SKM-1 treated with dmso at 0.1 percent for 144 hours (cell line): ENCODE measurements around the gene KLK15.
"Not testable (repeated sequence)": the region's sequence is repeated elsewhere in the genome, so short reads cannot be mapped to it uniquely, and the experiment has no call there.

Experiments
- DNase-seq: peaks from one replicate; lab custom pipeline; 2025; ENCODE audit not compliant: unreplicated experiment; lab: John Stamatoyannopoulos, UW

The KLK15 gene

DNA sequence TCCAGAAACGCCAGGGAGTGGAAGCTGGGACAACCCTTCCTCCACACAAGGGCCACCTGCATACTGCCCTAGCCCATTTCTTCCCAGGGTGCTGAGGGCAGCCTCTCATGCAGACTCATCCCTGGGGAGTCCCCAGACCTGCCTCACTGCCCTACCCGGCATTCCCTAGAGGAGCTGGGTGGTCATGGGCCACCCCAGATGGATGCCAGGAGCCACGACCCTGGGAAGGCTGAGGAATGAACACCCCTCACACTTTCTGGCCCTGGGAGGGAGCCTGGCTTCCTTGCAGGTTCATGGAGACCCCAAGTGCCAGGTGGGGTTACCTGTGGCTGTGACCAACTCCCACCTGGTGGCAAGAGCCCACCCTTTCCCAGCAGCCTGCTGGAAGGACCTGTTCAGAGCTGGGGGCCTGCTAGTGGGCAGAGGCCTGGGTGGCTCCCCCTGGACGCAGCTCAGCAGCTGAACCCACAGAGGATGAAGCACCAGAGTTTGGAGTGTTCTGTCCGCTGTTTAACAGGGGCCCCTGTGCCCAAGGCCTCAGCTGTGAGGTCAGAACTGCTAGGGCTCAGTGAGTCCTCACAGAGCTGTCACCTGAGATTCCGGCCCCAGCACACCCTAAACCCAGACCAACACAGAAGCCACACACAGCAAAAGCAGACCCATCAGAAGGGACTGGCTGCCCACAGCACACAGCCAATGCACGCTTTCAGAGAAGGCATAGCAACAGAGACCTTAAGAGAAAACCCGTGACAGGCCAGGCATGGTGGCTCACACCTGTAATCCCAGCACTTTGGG is 36.5 kb downstream of the KLK15 start:
- no peak for DNase-seq

DNA sequence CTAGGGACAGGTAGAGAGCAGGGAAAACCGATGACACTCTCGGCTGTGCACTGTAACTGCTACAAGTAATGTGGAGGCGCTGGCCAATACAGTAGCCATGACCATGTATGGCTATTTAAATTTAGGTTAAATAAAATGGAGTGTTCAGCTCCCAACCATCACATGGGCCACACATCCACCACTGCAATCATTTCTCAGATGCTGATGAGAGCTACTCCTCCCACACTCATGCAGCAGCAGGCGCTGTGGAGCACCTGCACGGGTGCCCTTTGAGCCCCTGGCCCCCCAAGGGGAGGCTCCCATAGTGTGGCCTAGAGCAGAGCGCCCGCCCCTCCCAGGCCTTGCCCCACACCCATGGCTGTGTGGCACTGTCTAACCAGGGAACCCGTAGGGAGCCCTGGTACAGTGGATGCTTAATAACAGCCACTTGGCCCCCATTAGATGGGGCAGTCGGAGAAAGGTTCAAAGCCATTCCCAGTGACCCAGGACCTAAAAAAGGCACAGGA is 37.2 kb downstream of the KLK15 start:
- DNase-seq, result no peak

- no peak for DNase-seq
These were observed 37.7 kb downstream of the KLK15 start for GRCh38 chr19:50795664-50796073.

- DNase-seq, result no peak
These were observed 38.3 kb downstream of the KLK15 start for GRCh38 chr19:50794876-50795663.

DNA sequence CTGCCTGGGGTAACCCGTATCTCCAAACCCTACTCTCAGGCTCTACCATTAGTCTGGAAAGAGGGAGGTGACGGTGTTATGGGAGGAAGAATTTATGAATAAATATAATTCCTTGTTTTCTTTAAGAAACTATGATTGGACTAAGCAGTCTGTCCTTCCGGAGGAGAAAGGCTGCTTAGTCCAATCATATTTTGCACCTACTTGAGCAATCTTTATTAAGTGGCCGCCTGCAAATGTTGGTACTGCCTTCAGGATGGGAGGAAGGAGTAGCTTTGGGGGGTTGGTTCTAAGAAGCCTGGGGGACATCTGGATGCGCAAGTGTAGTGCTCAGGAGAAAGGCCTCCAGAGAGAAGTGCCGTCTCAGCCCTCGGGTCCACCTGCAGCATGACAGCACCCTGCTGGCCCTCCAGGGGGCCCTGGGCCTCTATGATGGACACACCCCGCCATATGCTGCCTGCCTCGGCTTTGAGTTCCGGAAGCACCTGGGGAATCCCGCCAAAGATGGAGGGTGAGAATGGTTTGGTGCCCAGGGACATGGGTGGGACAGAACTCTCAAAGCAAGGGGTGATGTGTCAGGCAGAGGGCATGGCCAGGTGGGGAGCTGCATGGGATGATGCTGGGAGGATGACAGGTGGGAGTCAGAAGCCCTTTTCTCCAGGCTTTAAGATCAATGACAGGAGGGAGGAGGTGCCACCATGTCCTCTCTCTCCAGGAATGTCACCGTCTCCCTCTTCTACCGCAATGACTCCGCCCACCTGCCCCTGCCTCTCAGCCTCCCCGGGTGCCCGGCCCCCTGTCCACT is 39.1 kb downstream of the KLK15 start:
- DNase-seq, result no peak

DNA sequence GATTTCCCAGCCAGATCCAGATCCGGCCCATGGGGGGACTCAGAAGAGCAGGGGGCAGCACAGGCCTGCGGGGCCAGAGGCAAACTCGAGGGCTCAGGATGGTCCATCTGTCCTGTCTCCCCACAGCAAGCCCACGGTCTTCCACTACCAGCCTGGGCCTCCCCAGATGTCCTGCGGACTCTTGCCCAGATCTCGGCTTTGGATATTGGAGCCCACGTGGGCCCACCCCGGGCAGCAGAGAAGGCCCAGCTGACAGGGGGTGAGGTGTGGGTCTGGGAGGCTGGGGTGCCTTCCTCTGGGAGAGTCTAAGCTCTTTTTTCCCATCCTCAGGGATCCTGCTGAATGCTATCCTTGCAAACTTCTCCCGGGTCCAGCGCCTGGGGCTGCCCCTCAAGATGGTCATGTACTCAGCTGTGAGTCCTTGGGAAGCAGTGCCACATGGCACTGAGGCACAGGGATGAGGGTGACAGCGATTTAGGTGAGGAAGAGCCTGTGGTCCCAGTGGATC is 39.8 kb downstream of the KLK15 start:
- DNase-seq, result no peak

- no peak for DNase-seq
These were observed 40.8 kb downstream of the KLK15 start for GRCh38 chr19:50792272-50793250.

- no peak for DNase-seq
These were observed 41.6 kb downstream of the KLK15 start for GRCh38 chr19:50791594-50792271.

DNA sequence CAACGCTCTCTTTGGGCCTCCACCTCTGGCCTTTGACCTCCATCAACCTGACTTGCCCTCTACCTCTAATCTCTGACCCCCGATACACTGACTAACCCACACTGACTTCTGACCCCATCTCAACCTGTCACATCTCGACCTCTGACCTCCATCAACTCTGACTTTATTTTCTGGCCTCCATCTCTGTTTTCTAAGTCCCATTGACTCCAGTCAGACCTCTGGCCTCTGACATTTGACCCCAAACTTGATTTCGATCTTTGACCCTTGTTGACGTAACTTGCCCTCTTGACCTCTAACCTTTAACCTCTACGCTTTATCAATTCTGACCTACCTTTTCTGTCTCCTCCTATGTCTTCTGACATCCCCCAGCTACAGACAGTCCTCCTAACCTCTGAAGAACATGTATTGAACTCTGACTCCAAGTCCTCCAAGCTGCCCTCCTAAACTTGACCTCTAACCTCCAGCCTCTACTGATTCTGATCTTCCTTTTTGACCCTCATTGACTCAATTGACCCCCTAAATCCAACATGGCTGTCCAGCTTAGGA is 42.4 kb downstream of the KLK15 start:
- DNase-seq, result no peak

DNA sequence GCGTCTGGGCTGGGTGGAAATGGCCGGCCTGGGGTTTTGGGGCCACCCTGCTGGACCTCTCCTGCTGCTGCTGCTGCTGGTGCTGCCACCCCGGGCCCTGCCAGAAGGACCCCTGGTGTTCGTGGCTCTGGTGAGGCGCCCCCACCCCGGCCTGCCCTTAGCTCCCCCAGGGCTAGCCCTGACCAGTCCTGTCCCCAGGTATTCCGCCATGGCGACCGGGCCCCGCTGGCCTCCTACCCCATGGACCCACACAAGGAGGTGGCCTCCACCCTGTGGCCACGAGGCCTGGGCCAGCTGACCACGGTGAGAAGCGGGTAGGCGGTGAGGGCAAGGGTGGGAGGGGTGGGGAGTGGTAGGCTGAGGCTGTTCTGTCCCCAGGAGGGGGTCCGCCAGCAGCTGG is 43.0 kb downstream of the KLK15 start, which contains the start of gene ACP4:
Gene ACP4, plus strand, starts transcription at position 20 of the 400 bp plus-strand sequence. Its CDS starts 0 bp downstream, at position 20.
- DNase-seq, result no peak

DNA sequence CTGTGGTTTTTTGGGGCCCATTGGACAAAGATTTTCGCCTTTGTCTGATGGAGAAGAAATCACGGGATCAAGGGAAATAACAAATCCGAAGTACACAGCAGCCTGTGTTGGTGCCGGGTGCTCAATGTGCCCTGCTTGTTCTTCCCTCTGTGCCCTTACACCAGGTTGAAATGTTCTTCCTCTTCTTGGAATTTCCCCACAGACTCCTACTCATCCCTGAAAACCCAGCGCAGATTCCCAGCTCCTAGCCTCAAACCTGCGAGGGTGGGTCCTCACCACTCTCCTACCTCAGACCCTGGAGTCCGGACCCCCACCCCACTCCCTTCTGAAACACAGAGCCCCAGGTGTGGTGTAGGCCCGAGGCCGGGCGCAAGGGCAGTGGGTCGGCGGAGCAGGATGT is 48.0 kb downstream of the KLK15 start:
- DNase-seq, result no peak

DNA sequence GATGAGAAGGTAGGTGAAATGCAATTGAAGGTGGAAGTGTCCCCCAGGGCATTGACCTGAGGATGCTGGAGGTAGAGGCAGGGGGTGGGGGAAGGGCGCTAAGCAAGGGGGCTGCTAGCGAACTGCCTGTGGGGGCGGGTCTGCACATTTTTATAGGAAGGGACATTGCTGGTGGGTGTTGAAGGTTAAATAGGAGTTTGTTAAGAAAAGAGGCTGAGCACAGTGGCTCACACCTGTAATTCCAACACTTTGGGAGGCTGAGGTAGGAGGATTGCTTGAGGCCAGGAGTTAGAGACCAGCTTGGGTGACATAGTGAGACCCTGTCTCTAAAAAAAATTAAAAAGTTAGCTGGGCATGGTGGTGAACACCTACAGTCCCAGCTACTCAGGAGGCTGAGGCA is 48.7 kb downstream of the KLK15 start:
- DNase-seq, result no peak

GRCh38 chr19:50783848-50784152 is 49.6 kb downstream of the KLK15 start:
- DNase-seq, result not testable (repeated sequence)

DNA sequence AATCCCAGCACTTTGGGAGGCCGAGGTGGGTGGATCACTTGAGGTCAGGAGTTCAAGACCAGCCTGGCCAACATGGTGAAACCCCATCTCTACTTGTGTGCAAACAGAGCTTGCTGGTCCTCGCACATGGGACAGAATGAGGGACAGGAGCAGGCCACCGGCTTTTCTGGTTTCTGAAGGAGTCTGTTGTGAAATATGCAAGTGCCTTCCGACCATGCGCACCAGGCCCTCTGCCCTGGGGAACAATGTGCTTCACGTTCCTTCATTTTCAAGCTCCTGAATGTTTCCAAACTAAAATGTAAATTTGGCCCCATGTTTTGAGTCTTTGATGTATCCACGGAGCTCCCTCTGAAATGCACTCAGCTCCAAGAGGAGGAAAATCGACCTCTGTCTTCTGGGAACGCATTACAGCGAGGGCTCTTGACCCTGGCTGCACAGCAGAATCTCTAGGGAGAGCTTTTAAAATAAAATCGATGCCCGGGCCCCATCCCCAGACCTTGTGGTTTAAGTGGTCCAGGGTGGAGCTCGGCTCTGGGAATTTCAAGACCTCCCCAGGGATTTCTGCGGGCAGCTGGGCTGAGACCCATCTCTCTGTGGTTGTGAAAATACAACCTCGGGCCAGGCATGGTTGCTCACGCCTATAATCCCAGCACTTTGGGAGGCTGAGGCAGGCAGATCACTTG is 52.5 kb downstream of the KLK15 start:
- no peak for DNase-seq

- no peak for DNase-seq
These were observed 53.6 kb downstream of the KLK15 start for GRCh38 chr19:50779504-50780457.

DNA sequence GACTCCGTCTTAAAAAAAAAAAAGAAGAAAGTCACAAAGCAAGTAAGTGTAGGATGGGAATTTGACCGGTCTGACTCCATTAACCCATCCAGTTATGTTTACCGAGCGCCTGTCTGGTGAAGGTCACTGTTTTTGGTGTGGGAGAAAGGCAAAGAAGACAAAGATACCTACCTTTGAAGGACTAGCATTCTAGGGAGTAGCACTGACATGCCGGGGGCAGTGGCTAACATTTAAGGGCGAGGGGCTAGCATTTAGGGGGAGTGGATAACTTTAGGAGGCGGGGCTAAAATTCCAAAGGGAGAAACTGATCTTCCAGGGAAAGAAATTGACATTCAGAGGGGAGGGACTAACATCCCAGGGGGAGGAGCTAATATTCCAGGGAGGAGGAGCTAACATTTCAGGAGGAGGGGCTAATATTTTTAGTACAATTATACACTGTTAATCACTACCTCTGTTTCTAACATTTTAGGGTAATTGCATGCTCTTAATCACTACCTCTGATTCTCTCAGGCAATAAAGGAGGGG is 54.4 kb downstream of the KLK15 start:
- no peak for DNase-seq

DNA sequence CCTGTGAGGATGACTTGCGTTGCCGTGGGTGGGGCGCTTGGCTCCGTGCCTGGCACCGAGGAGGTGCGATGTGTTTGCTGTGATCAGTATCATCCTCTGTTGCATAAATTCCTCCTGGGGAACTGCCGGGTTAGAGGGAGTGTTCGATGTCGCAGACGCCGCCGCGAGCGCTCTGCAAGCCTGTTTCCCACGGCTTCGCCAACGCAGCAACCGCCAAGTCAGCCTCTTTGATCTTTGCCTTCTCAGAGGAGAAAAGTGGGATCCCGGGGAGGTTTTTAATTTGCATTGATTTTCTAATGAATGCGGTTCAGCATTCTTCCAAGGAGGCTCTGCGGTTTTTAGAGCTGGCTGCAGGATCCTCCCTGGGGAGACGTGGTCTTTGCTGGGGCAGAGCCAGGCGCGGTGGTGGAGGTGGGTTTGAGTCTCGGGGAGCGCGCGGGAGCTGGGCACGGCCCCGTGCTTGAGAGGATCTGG is 55.5 kb downstream of the KLK15 start:
- no peak for DNase-seq
